Measurements from ENCODE around the gene PTPRD.

DNA sequence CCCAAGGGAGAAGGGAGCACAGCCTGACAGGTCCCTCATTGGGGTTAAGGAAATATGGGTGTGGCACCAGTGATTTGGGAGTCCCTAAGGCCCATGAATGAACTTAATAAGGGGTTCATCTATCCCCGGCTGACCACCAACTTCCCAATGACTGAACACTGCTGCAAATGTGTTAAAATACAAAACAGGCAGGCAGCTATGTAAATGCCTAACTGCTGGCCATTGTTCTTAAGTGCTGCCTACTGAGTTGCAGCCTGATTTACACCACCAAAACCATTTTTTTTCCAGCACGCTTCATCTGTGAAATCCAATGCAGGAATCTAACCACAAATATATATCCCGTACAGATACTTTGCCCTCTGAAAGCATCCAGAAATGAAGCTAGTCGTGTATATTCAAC, 478.5 kb downstream of the PTPRD start:
- TF ChIP-seq, protein P1, sequence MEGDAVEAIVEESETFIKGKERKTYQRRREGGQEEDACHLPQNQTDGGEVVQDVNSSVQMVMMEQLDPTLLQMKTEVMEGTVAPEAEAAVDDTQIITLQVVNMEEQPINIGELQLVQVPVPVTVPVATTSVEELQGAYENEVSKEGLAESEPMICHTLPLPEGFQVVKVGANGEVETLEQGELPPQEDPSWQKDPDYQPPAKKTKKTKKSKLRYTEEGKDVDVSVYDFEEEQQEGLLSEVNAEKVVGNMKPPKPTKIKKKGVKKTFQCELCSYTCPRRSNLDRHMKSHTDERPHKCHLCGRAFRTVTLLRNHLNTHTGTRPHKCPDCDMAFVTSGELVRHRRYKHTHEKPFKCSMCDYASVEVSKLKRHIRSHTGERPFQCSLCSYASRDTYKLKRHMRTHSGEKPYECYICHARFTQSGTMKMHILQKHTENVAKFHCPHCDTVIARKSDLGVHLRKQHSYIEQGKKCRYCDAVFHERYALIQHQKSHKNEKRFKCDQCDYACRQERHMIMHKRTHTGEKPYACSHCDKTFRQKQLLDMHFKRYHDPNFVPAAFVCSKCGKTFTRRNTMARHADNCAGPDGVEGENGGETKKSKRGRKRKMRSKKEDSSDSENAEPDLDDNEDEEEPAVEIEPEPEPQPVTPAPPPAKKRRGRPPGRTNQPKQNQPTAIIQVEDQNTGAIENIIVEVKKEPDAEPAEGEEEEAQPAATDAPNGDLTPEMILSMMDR (IDR thresholded peaks at IDR 0.05): no peak
- no peak for TF ChIP-seq POLR2A (IDR thresholded peaks at IDR 0.05)
- no peak for TF ChIP-seq EP300 (IDR thresholded peaks at IDR 0.05)

Measured in ovary (tissue), 3 donors.